ENCODE measurements around the gene ZDHHC6.
A peak's percentile ranks its signal among the peaks of the same experiment; 100 is the strongest.

ZDHHC6 gene

GRCh38 chr10:112454910-112455779, 8.4 kb upstream of the ZDHHC6 start:
- Histone ChIP-seq H3K27me3 (ENCODE audit: insufficient read depth, poor library complexity, severe bottlenecking) (no peaks in the 10 kb centered on the region), H3K27ac (replicated peaks) (no peak overlapping the region), H3K4me3 (replicated peaks; ENCODE audit: insufficient read depth, low read length) (no peak overlapping the region)
- no peak for TF ChIP-seq REST (IDR thresholded peaks at IDR 0.05; ENCODE audit: insufficient replicate concordance, low read depth)
- TF ChIP-seq GABPA (IDR thresholded peaks at IDR 0.05; ENCODE audit: low read depth), result no peak
- TF ChIP-seq CTCF (IDR thresholded peaks at IDR 0.05; ENCODE audit: insufficient read depth, low read length), result no peak
- TF ChIP-seq POLR2AphosphoS5 (IDR thresholded peaks at IDR 0.05; ENCODE audit: low read depth), result no peak
- TF ChIP-seq SPI1 (IDR thresholded peaks at IDR 0.05; ENCODE audit: borderline replicate concordance, low read depth), result no peak
- DNase-seq (ENCODE audit: low read depth in 1 of 2, low spot score in 1 of 2), result no peak

DNA sequence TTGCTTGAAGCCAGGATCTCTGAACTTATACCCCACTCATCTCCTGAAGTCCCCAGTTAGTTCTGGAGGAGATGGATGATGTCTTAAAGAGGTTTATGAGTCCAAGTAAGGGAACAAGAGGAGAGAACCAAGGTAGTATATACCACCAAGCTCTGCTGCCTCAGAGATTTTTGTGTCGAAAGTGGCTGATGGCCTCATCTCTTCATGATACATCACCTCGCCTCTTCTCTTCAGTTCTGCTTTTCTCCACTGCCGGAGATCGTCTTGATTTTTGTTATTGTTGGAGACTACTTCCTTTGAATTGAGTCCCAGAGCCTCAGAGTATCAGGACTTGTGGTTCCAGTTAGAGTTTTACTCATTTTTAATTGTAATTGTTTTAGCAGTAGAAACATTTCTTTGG, 2.2 kb upstream of the ZDHHC6 start:
- Histone ChIP-seq H3K27ac (replicated peaks) (no peak overlapping the region), H3K4me3 (replicated peaks; ENCODE audit: insufficient read depth, low read length) (no peak overlapping the region), H3K27me3 (ENCODE audit: insufficient read depth, poor library complexity, severe bottlenecking) (no peaks in the 10 kb centered on the region)
- DNase-seq (ENCODE audit: low read depth in 1 of 2, low spot score in 1 of 2), result peak in 1 of 2 experiments; percentile 57
- TF ChIP-seq REST (IDR thresholded peaks at IDR 0.05; ENCODE audit: insufficient replicate concordance, low read depth) (no peak), CTCF (IDR thresholded peaks at IDR 0.05; ENCODE audit: insufficient read depth, low read length) (no peak), POLR2AphosphoS5 (IDR thresholded peaks at IDR 0.05; ENCODE audit: low read depth) (no peak), GABPA (IDR thresholded peaks at IDR 0.05; ENCODE audit: low read depth) (no peak), SPI1 (IDR thresholded peaks at IDR 0.05; ENCODE audit: borderline replicate concordance, low read depth) (peak; percentile 78)

DNA sequence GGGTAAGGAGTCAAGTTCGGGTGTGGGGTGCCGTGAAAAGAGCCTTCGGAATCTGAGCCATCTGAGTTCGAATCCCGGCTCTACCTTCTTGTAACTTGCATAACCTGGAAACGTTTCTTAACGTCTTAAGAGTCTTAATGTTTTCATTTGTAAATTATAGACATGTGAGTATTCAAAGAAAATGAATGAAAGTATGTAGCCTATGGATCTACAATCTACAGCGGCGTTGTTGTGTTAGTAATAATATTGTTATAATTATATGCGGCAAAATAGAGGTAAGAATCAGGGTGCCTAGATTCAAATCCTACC, 860 bp upstream of the ZDHHC6 start:
- no peak for TF ChIP-seq POLR2AphosphoS5 (IDR thresholded peaks at IDR 0.05; ENCODE audit: low read depth)
- TF ChIP-seq SPI1 (IDR thresholded peaks at IDR 0.05; ENCODE audit: borderline replicate concordance, low read depth), result no peak
- TF ChIP-seq CTCF (IDR thresholded peaks at IDR 0.05; ENCODE audit: insufficient read depth, low read length), result no peak
- TF ChIP-seq REST (IDR thresholded peaks at IDR 0.05; ENCODE audit: insufficient replicate concordance, low read depth), result no peak
- no peak for TF ChIP-seq GABPA (IDR thresholded peaks at IDR 0.05; ENCODE audit: low read depth)
- Histone ChIP-seq H3K4me3 (replicated peaks; ENCODE audit: insufficient read depth, low read length) (peak overlapping the region; percentile 97), H3K27me3 (ENCODE audit: insufficient read depth, poor library complexity, severe bottlenecking) (no peaks in the 10 kb centered on the region), H3K27ac (replicated peaks) (peak overlapping the region; percentile 95)
- no peak for DNase-seq (ENCODE audit: low read depth in 1 of 2, low spot score in 1 of 2)

Data from HL-60 (cell line).